ENCODE measurements around the gene CKAP2L.

The CKAP2L gene

DNA sequence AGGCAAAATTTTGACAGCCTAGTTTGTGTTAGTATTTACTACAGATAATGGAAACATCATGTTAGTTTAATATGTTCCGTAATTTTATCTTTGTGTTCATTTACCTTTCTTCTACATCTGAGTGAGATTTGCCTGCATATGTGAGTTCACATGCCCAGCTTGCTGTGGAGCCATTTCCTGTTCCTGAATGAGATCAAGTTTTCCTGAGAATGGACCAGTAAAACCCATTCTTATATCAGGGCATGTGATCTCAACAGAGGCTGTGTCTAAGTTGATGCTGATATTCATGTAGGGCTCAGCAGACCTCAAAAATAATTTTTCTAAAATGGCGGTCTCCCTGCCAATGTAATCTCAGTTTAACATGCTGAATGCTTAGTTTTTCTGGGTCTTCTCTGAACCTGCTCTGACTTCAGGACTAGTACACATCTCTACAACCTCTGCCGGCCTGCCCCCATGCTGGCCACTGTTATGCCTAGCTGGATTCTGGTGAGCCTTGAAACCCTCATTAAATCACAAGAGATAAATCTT, 18.8 kb upstream of the CKAP2L start:
- peaks cover 12% of the 10 kb centered on the region for H3K27me3 Mint-ChIP-seq
- H3K9me3 Mint-ChIP-seq: no peaks in the 10 kb centered on the region
- H3K4me1 Mint-ChIP-seq: peaks cover 10% of the 10 kb centered on the region
- no peak for DNase-seq
- no peaks in the 10 kb centered on the region for H3K36me3 Mint-ChIP-seq (ENCODE audit: low read depth)
- no peak overlapping the region for H3K27ac Mint-ChIP-seq
- ATAC-seq: no peak
- no peak overlapping the region for H3K4me3 Mint-ChIP-seq

DNA sequence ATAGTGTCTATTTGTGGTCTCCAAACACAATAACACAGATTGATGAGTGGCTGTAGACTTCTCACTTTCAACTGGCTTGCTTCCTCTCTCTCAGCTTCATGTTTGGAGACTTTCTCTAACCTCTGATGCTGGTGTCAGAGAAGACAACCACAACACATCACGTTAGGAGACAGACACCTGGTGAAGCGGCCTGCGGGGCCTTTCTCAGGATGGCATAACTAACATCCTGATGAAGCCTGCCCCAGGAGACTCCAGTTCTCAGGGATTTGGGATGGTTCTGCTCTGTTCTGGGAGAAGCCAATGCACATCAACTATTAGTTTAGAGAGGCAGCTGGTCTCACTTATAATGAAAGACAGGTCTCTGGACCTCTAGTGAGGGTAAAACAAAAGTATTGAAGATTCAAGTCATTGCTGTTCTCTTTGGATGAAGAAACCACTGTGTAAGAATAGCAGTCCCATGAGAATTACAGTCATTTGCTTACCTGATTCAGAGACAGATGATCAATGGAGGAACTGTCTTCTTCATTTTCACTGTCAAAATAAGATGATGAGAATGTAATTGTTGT, 17.9 kb upstream of the CKAP2L start:
- ATAC-seq: no peak
- peak overlapping the region; percentile 24 for H3K27ac Mint-ChIP-seq

DNA sequence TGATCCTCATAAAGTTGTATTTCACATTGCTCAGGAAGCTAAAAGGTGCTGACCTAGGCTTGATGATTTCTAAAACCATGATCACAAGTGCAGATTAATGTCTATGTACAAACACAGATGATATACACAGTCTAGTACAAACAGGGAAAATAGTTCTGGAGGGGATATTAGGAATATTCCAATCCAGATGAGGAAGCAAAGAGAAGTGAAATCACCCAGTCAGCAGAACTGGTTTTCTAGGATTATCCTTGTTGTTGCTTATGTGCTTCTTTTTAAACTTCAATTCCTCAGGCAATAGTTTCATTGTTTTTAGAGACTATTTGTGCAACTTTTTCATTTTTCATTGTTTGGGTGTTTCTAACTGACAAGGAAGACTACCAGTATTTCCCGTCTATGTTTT, 15.2 kb upstream of the CKAP2L start:
- DNase-seq: no peak
- ATAC-seq: no peak
- Mint-ChIP-seq H3K9me3 (peaks cover 5% of the 10 kb centered on the region), H3K27ac (no peak overlapping the region), H3K27me3 (peaks cover 24% of the 10 kb centered on the region), H3K4me3 (no peak overlapping the region), H3K4me1 (peaks cover 19% of the 10 kb centered on the region), H3K36me3 (ENCODE audit: low read depth) (no peaks in the 10 kb centered on the region)

More for the DNA sequence above, 17.9 kb upstream of the CKAP2L start:
- peaks cover 12% of the 10 kb centered on the region for H3K4me1 Mint-ChIP-seq
- H3K4me3 Mint-ChIP-seq: no peak overlapping the region
- peaks cover 14% of the 10 kb centered on the region for H3K27me3 Mint-ChIP-seq
- DNase-seq: no peak
- no peaks in the 10 kb centered on the region for H3K9me3 Mint-ChIP-seq
- no peaks in the 10 kb centered on the region for H3K36me3 Mint-ChIP-seq (ENCODE audit: low read depth)

DNA sequence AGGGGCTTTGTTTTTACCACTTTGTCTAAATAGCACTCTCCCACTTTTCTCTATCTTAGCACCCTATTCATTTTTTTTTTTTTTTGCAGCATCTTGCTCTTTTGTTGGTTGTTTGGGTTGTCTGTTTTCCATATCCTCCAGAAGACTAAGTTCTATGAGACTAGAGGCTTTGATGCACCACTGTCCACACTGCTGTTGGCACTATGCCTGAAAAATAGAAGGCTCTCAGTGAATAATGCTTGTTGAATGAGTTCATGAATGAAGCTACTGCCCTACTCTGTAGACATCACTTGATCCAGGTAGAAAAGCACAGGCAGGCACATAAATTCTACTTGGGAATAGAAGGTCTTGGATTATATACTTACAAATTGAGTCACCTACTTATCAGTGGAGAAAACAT, 12.6 kb upstream of the CKAP2L start:
- H3K9me3 Mint-ChIP-seq: peaks cover 5% of the 10 kb centered on the region
- no peak for DNase-seq
- no peaks in the 10 kb centered on the region for H3K36me3 Mint-ChIP-seq (ENCODE audit: low read depth)
- H3K27ac Mint-ChIP-seq: peak overlapping the region; percentile 59
- H3K27me3 Mint-ChIP-seq: peaks cover 15% of the 10 kb centered on the region
- peak; percentile 33 for ATAC-seq
- H3K4me3 Mint-ChIP-seq: no peak overlapping the region
- H3K4me1 Mint-ChIP-seq: peaks cover 11% of the 10 kb centered on the region

DNA sequence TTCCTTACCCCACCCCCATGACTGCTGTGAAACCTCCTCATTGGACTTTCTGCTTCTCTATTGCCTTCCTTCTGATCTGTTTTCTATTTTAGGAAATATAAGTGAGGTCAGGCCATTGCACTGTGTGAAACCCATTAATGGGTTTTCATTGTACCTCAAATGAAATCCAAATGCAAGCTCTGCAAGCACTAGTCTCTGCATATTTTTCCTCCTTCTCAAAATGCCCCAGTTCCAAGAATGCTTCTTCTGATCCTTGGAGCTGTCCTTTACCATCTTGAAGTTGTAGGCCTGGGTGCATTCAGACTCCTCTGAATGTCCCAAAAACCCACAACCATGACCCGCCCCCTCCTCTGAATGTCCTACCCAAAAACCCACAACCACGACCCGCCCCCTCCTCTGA, 11.7 kb upstream of the CKAP2L start:
- H3K4me3 Mint-ChIP-seq: no peak overlapping the region
- ATAC-seq (peak; percentile 20), DNase-seq (no peak)
- peaks cover 11% of the 10 kb centered on the region for H3K4me1 Mint-ChIP-seq
- no peaks in the 10 kb centered on the region for H3K36me3 Mint-ChIP-seq (ENCODE audit: low read depth)
- H3K9me3 Mint-ChIP-seq: peaks cover 5% of the 10 kb centered on the region
- H3K27ac Mint-ChIP-seq: no peak overlapping the region
- H3K27me3 Mint-ChIP-seq: peaks cover 15% of the 10 kb centered on the region

DNA sequence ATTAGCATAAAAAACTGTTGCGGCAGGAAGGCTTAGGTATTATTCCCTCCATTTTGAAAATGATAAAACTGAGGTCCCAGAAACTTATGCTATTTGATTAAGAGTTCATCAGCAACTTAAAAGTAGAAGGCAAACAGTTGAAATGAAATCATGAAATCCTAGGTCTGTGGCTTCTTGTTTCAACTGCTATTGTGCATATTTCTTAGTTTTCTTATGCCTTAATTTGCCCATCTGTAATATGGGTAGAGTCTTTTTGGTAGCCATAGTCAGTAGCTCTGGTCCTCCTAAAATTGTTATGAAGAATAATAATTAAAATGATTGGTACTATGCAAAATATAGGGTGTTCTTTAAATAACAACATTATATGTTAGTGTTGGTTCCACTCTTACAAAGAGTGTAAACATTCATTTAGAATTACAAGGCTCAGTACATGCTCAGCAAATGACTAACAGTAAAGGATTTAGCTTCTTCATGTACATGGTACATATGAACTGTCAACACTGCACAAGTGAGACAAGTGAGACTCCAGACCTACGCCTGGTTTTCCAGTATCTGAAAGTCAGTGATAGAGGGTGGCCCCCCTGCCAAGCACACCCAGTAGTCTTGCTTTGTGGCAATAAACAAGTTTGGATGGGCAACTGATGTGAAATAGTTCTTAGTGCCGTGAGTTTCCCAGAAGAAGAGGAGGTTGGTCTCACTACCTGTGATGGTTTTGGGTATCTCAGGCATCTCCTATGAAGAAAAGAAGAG, 10.3 kb upstream of the CKAP2L start:
- ATAC-seq: no peak
- Mint-ChIP-seq H3K4me1 (peaks cover 11% of the 10 kb centered on the region), H3K4me3 (no peak overlapping the region), H3K27me3 (peaks cover 15% of the 10 kb centered on the region), H3K27ac (no peak overlapping the region), H3K9me3 (peaks cover 5% of the 10 kb centered on the region), H3K36me3 (ENCODE audit: low read depth) (no peaks in the 10 kb centered on the region)
- DNase-seq: no peak

DNA sequence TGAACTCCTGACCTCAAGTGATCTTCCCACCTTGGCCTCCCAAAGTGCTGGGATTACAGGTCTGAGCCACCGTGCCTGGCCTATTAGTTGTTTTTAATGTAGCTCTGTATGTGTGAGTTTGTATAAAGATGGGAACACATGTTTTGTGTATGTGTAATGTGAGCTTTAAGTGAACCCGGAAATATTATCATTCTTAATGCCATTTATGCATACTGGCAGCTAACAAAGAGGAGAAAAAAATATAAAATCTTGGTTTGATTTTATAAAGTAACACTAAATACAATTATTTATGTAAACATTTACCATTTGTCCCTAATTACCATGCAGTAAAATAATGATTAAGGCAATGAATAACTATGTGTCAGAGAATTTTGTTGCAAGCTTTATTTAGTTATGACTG, 9.1 kb upstream of the CKAP2L start:
- Mint-ChIP-seq H3K27me3 (peaks cover 15% of the 10 kb centered on the region), H3K9me3 (peaks cover 5% of the 10 kb centered on the region), H3K4me3 (no peak overlapping the region), H3K4me1 (peaks cover 14% of the 10 kb centered on the region), H3K36me3 (ENCODE audit: low read depth) (no peaks in the 10 kb centered on the region), H3K27ac (no peak overlapping the region)
- no peak for ATAC-seq
- DNase-seq: no peak

DNA sequence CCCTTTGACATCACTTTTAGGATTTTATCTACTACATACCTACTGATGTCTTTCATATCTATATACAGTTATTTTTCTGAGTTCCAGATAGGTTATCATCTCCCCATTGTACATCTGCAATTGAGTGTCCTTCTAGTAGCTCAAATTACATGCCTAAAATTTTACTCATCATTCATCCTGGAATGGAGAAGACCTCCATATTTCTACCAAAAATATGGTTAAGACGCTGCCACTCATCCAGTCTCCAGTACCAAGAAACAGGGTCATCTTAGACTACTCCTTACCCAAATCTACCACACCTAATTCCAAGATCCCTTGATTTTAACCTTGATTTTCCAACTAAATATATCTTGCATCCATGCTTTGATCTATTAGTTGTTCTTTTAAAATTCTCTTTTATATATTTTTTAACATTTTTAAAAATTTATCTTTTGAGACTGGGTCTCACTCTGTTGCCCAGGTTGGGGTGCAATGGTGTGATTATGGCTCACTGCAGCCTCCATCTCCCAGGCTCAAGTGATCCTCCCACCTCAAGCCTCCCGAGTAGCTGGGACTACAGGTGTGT, 8.6 kb upstream of the CKAP2L start:
- no peak overlapping the region for H3K27ac Mint-ChIP-seq
- peaks cover 15% of the 10 kb centered on the region for H3K27me3 Mint-ChIP-seq
- no peak overlapping the region for H3K4me3 Mint-ChIP-seq

DNA sequence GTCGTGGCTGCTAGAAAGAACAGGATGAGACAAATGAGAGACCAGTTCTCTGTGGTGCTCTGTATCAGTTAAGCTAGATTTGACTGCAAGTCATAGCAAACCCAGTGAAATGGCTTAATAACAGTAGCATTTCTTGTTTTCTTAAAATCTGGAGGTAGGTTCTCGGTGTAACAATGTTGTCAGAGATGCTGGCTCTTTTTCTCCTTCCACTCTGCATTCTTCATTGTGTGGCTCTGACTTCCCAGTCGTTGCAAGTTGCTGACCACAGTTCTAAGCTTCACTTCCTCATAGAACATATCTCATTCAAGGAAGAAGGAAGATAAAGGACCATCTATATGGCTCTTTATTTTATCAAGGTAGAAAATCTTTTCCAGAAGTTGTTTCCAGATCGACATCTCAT, 7.9 kb upstream of the CKAP2L start:
- DNase-seq (no peak), ATAC-seq (no peak)
- Mint-ChIP-seq H3K27me3 (peaks cover 13% of the 10 kb centered on the region), H3K4me3 (no peak overlapping the region), H3K4me1 (peaks cover 18% of the 10 kb centered on the region), H3K36me3 (ENCODE audit: low read depth) (no peaks in the 10 kb centered on the region), H3K9me3 (peaks cover 5% of the 10 kb centered on the region), H3K27ac (no peak overlapping the region)

More for the DNA sequence above, 8.6 kb upstream of the CKAP2L start:
- Mint-ChIP-seq H3K9me3 (peaks cover 5% of the 10 kb centered on the region), H3K36me3 (ENCODE audit: low read depth) (no peaks in the 10 kb centered on the region), H3K4me1 (peaks cover 17% of the 10 kb centered on the region)
- DNase-seq (no peak), ATAC-seq (no peak)

DNA sequence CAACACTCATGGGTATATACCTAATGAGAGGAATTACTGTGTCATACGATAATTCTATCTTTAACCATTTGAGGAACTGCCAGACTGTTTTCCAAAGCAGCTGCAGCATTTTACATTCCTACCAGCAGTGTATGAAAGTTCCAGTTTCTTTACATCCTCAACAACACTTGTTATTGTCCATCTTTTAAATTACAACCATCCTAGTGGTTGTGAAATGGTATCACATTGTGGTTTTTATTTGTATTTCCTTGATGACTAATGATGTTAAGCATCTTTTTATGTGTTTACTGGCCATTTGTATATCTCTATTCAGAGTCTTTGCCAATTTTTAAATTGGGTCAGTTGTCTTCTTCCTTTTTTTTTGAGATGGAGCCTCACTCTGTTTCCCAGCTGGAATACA, 4.0 kb upstream of the CKAP2L start:
- no peak overlapping the region for H3K4me3 Mint-ChIP-seq
- H3K4me1 Mint-ChIP-seq: peaks cover 22% of the 10 kb centered on the region
- H3K27me3 Mint-ChIP-seq: no peaks in the 10 kb centered on the region
- H3K9me3 Mint-ChIP-seq: no peaks in the 10 kb centered on the region
- ATAC-seq (no peak), DNase-seq (no peak)
- H3K36me3 Mint-ChIP-seq (ENCODE audit: low read depth): peaks cover 1% of the 10 kb centered on the region
- no peak overlapping the region for H3K27ac Mint-ChIP-seq

DNA sequence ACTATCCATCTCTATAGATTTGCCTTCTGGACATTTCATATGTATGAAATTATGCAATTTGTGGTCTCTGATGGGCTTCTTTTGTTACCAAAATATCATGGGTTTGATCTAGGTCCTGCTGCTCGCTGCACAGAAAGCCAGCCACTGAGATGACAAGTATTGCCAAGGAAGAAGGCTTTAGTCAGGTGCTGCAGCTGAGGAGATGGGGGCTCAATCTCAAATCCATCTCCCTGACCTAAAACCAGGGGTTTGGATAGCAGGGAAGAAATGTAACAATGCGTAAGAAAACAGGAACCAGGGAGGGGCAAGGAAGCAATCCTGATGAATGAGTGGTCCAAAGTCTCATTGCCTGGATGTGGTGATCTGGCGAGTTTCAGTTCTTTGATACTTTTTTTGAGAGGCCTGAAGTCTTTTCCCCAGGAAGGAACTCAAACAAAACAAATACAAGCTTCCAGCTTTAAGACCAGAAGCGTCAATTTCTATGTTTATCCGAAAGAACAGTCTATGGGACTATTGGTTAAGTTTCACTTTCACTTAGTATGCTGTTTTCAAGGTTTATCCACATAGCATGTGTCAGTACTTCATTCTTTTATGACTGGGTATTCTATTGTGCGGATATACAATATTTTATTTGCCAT, 3.4 kb upstream of the CKAP2L start:
- Mint-ChIP-seq H3K9me3 (no peaks in the 10 kb centered on the region), H3K4me3 (peak overlapping the region; percentile 24), H3K27me3 (no peaks in the 10 kb centered on the region), H3K27ac (peak overlapping the region; percentile 28), H3K4me1 (peaks cover 26% of the 10 kb centered on the region), H3K36me3 (ENCODE audit: low read depth) (peaks cover 1% of the 10 kb centered on the region)
- ATAC-seq: no peak
- DNase-seq: no peak

DNA sequence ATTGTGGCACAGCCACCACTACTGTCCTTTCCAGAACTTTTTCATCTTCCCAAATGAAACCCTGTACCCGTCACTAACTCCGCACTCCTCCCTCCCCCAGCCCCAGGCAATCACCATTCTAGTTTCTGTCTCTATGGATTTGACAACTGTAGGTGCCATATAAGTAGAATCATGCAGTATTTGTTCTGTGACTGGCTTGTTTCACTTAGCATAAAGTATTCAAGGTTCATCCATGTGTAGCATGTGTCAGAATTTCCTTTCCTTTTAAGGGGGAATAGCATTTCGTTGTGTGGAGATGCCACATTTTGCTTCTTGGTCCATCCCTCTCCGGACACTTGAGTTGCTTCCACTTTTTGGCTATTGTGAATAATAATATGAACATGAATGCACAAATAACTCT, 842 bp upstream of the CKAP2L start:
- Mint-ChIP-seq H3K4me3 (peak overlapping the region; percentile 95), H3K4me1 (peaks cover 26% of the 10 kb centered on the region), H3K9me3 (no peaks in the 10 kb centered on the region), H3K27ac (peak overlapping the region; percentile 45), H3K27me3 (no peaks in the 10 kb centered on the region), H3K36me3 (ENCODE audit: low read depth) (peaks cover 10% of the 10 kb centered on the region)
- no peak for DNase-seq
- no peak for ATAC-seq

DNA sequence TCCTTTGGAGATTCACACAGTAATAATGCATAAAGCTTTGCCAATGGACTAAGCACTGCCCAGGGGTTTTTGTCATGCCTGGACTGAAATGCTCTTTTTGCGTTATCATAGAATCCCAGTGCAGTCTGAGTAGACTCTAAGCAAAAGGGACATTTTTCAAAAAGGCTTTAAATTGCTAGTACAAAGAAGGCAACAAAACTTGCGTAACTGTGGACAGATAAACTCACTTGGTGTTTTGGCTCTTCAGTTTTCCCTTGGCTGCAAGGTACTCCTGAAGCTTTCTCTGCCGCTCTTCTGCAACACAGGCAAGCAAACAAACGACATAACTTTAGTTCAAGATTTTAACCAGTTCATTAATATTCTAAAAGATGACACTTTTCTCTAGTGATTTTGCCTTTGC, 2.1 kb downstream of the CKAP2L start:
- H3K4me3 Mint-ChIP-seq: peak overlapping the region; percentile 9
- no peaks in the 10 kb centered on the region for H3K27me3 Mint-ChIP-seq
- no peak overlapping the region for H3K27ac Mint-ChIP-seq
- peaks cover 18% of the 10 kb centered on the region for H3K4me1 Mint-ChIP-seq
- peaks cover 22% of the 10 kb centered on the region for H3K36me3 Mint-ChIP-seq (ENCODE audit: low read depth)
- no peaks in the 10 kb centered on the region for H3K9me3 Mint-ChIP-seq
- DNase-seq: no peak
- ATAC-seq: no peak

DNA sequence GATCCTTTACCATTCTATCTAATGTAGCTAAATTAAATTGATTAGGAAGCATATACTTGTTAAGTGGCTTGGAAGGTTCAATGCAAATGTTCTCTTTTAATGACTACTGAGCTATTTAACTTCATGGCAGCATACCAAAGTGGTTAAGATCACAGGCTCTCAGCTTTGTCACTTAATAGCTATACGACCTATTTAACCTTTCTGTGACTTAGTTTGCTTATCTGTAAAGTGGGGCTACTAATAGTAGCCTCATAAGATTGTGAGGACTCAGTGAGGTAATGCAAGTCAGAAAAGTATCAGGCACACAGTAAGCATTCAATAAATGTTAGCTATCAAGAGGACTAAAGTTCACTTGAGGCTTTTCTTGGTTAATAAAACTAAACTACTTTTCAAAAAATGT, 4.3 kb downstream of the CKAP2L start:
- Mint-ChIP-seq H3K4me1 (peaks cover 12% of the 10 kb centered on the region), H3K4me3 (no peak overlapping the region), H3K36me3 (ENCODE audit: low read depth) (peaks cover 38% of the 10 kb centered on the region), H3K27ac (no peak overlapping the region), H3K27me3 (no peaks in the 10 kb centered on the region), H3K9me3 (no peaks in the 10 kb centered on the region)
- ATAC-seq: no peak
- DNase-seq: no peak

DNA sequence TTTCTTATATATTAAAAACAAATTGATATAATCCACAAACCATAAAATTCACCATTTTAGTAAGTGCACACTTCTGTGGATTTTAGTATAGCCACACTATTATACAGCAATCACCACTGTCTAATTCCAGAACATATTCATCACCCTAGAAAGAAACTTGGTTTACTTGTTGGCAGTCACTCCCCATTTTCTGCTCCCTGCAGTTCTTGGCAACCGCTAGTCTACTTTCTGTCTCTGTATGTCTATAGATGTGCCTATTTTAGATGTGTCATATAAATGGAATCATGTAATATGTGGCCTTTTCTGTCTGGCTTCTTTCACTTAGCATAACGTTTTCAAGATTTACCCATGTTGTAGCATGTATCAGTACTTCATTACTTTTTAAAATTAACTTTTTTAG, 5.7 kb downstream of the CKAP2L start:
- Mint-ChIP-seq H3K36me3 (ENCODE audit: low read depth) (peaks cover 50% of the 10 kb centered on the region), H3K4me3 (no peak overlapping the region), H3K27ac (no peak overlapping the region), H3K4me1 (peaks cover 9% of the 10 kb centered on the region), H3K9me3 (no peaks in the 10 kb centered on the region), H3K27me3 (no peaks in the 10 kb centered on the region)
- DNase-seq (no peak), ATAC-seq (no peak)
